Neuronal stem cell (in vitro differentiated cells): ENCODE measurements around the gene STK33.

Experiments used
- DNase-seq: peaks from one replicate; pipeline ENCODE4 v3.0.0-alpha.2; 2013; ENCODE audit warnings: low spot score
- H2AFZ ChIP-seq: one replicate; pipeline ENCODE4 v1.6.1; 2013; ENCODE audit warnings: mild to moderate bottlenecking, low read length, inconsistent platforms
- H2AK5ac ChIP-seq: 2 replicates; pipeline ENCODE4 v1.6.1; 2013; ENCODE audit warnings: low read depth, mild to moderate bottlenecking, inconsistent platforms, low read length, moderate library complexity, mixed read lengths
- H2BK120ac ChIP-seq: 2 replicates; pipeline ENCODE4 v1.6.1; 2013; ENCODE audit warnings: low read depth, mild to moderate bottlenecking, inconsistent platforms, low read length, moderate library complexity, mixed read lengths
- H2BK12ac ChIP-seq: one replicate; pipeline ENCODE4 v1.6.1; 2013; ENCODE audit warnings: low read length, inconsistent platforms
- H2BK15ac ChIP-seq: 2 replicates; pipeline ENCODE4 v1.6.1; 2013; ENCODE audit warnings: mild to moderate bottlenecking, low read length, inconsistent platforms, mixed read lengths
- H2BK5ac ChIP-seq: one replicate; pipeline ENCODE4 v1.6.1; 2013; ENCODE audit warnings: inconsistent platforms, mild to moderate bottlenecking, low read length, moderate library complexity
- H3K14ac ChIP-seq: one replicate; pipeline ENCODE4 v1.6.1; 2013; ENCODE audit warnings: low read length, inconsistent platforms
- H3K18ac ChIP-seq: 2 replicates; pipeline ENCODE4 v1.6.1; 2013; ENCODE audit warnings: low read length, inconsistent platforms
- H3K23ac ChIP-seq: 2 replicates; pipeline ENCODE4 v1.6.1; 2013; ENCODE audit warnings: low read depth, mild to moderate bottlenecking, mixed read lengths, low read length, inconsistent platforms; ENCODE audit not compliant: poor library complexity
- H3K27ac ChIP-seq: replicated peaks from 3 replicates; pipeline ENCODE4 v1.5.1; 2013; ENCODE audit warnings: low read length, inconsistent platforms
- H3K27me3 ChIP-seq, 3 experiments: 2 replicates each; pipeline ENCODE4 v1.6.1; 2013; ENCODE audit warnings: low read length in 3 of 3, mild to moderate bottlenecking in 2 of 3, inconsistent platforms in 1 of 3, low read depth in 1 of 3, mixed read lengths in 1 of 3, moderate library complexity in 1 of 3; ENCODE audit not compliant: control insufficient read depth in 3 of 3, insufficient read depth in 3 of 3
- H3K36me3 ChIP-seq, 2 donors: replicated peaks in 1 of 2; 2 replicates each; pipeline ENCODE4 v1.6.1; 2013; ENCODE audit warnings: low read length in 2 of 2; ENCODE audit not compliant: control insufficient read depth in 2 of 2, insufficient read depth in 2 of 2
- H3K4ac ChIP-seq: 2 replicates; pipeline ENCODE4 v1.6.1; 2013; ENCODE audit warnings: inconsistent platforms, mild to moderate bottlenecking, low read length, moderate library complexity
- H3K4me1 ChIP-seq, 2 donors: 1 replicate in 1 of 2; 2 replicates in 1 of 2; pipeline ENCODE4 v1.6.1; 2013; ENCODE audit warnings: low read length in 2 of 2, low read depth in 1 of 2; ENCODE audit not compliant: control insufficient read depth in 2 of 2, insufficient read depth in 1 of 2
- H3K4me2 ChIP-seq: one replicate; pipeline ENCODE4 v1.6.1; 2013; ENCODE audit warnings: mild to moderate bottlenecking, low read length, inconsistent platforms; ENCODE audit not compliant: insufficient read depth, poor library complexity, severe bottlenecking
- H3K4me3 ChIP-seq, 2 donors: 2 replicates each; pipeline ENCODE4 v1.5.1; 2013; ENCODE audit warnings: low read length in 2 of 2, mild to moderate bottlenecking in 2 of 2, inconsistent platforms in 1 of 2, moderate library complexity in 1 of 2
- H3K79me1 ChIP-seq: one replicate; pipeline ENCODE4 v1.6.1; 2013; ENCODE audit warnings: low read depth, mild to moderate bottlenecking, inconsistent platforms, low read length, moderate library complexity
- H3K9ac ChIP-seq: one replicate; pipeline ENCODE4 v1.6.1; 2013; ENCODE audit warnings: mild to moderate bottlenecking, low read depth, low read length, inconsistent platforms; ENCODE audit not compliant: poor library complexity
- H3K9me3 ChIP-seq, 2 donors: replicated peaks in 1 of 2; 2 replicates each; pipeline versions ENCODE3 to v1.6.1; 2013; ENCODE audit warnings: low read length in 2 of 2, mild to moderate bottlenecking in 2 of 2, inconsistent platforms in 1 of 2, low read depth in 1 of 2, mixed read lengths in 1 of 2, moderate library complexity in 1 of 2; ENCODE audit not compliant: control insufficient read depth in 2 of 2, insufficient read depth in 1 of 2
- H4K8ac ChIP-seq: one replicate; pipeline ENCODE4 v1.6.1; 2013; ENCODE audit warnings: low read depth, mild to moderate bottlenecking, inconsistent platforms, low read length, moderate library complexity
- H4K91ac ChIP-seq: one replicate; pipeline ENCODE4 v1.6.1; 2013; ENCODE audit warnings: low read length, low read depth, mild to moderate bottlenecking, inconsistent platforms; ENCODE audit not compliant: poor library complexity
- WGBS, 2 donors: extraction: QIAGEN DNeasy Blood & Tissue Kit; methylation state at CpG; one replicate each; pipeline ENCODE4 v1.1.7; 2013; ENCODE audit warnings: missing lambda C conversion rate in 2 of 2, mixed read lengths in 1 of 2; ENCODE audit not compliant: insufficient read length in 2 of 2, insufficient replicate concordance in 1 of 2; ENCODE audit errors: extremely low coverage in 2 of 2; 5-methylcytosine and 5-hydroxymethylcytosine counted together

STK33 gene

DNA sequence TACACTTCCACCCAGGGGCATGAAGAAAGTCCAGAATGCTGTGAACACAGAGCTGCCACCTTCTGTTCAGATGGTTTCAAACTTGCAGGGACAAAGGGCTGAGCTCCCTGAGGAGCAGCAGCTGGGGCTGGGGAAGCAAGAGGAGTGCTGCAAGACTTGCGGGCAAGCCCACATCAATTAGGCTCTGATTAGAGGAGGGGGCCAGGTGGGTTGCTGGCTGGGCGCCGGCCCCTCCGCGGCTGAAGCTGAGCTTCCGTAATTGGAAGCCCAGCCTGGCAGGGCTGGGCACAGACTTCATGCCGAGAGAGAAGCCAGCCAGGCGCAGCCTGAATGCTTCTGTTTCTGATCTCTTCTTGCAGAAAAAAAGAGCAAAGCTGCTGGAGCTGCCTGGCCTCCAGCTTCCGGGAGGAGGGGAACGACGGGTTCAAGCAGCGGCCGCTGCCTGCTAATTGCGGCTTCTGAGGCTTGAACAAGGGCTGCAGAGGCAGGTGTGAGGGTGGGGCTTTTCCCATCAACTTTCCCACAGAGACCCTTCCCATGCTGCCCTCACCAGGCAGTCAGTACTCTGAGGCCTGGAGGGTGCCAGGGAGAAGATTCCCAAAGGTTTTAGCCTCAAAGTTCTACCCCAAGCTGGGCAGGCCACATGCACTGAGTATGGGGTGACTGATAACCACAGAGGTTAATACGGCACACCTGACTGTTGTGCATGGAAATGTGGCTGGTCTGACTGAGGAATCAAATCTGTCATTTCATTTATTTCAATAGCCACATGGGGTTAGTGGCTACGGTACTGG lies 239.2 kb downstream of the STK33 start:
- Histone ChIP-seq H2BK15ac (peak overlapping the region; percentile 63), H3K9me3 (no peaks in the 10 kb centered on the region), H2AK5ac (peak overlapping the region; percentile 14), H3K27ac (peak overlapping the region; percentile 79), H4K8ac (no peak overlapping the region), H4K91ac (no peak overlapping the region), H3K4ac (no peak overlapping the region), H3K4me2 (peak overlapping the region; percentile 44), H3K4me3 (peak overlapping the region in 1 of 2 donors; percentile 36), H3K14ac (no peak overlapping the region), H3K27me3 (no peaks in the 10 kb centered on the region), H3K79me1 (no peaks in the 10 kb centered on the region), H2BK5ac (no peak overlapping the region), H3K9ac (no peak overlapping the region), H3K18ac (peak overlapping the region; percentile 83), H2BK12ac (no peak overlapping the region), H3K4me1 (peaks cover 10 to 40% of the 10 kb centered on the region in 2 donors), H2AFZ (peak overlapping the region; percentile 99), H3K23ac (no peak overlapping the region), H3K36me3 (no peaks in the 10 kb centered on the region), H2BK120ac (no peak overlapping the region)
- no CpG with 5 or more reads among the region's 16 CpGs for WGBS, 2 donors
- DNase-seq, result peak; percentile 45

DNA sequence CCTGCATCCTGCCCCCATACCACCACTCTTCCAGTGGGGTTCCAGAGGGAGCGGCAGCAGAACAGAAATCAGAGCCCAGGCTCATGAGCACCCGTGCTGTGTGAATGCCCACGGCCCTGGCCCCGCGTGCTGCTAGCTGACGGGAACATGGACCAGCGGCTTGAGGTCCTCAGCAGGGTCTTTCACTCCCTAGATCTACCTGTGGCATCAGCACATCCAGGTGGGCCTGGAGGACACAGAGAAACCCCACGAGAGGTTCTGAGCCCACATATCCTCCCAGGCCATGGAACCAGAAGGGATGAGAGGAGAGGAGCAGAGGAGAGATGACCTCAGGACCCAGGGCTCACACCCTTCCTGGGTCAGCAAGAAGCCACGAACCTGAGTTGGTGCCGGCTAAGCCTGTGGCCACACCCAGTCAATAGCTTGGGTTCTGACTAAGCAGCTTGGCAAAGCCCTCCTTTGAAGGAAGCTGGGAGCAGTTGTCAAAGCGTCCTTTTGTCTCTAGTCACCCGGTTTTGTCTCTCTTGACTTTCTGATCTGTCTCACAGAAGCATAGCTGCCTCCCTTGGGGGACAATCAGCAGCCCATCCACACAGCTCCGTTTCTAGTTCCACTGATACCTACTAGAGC lies 241.0 kb downstream of the STK33 start:
- H3K27me3 ChIP-seq, result no peaks in the 10 kb centered on the region
- no peak for DNase-seq

DNA sequence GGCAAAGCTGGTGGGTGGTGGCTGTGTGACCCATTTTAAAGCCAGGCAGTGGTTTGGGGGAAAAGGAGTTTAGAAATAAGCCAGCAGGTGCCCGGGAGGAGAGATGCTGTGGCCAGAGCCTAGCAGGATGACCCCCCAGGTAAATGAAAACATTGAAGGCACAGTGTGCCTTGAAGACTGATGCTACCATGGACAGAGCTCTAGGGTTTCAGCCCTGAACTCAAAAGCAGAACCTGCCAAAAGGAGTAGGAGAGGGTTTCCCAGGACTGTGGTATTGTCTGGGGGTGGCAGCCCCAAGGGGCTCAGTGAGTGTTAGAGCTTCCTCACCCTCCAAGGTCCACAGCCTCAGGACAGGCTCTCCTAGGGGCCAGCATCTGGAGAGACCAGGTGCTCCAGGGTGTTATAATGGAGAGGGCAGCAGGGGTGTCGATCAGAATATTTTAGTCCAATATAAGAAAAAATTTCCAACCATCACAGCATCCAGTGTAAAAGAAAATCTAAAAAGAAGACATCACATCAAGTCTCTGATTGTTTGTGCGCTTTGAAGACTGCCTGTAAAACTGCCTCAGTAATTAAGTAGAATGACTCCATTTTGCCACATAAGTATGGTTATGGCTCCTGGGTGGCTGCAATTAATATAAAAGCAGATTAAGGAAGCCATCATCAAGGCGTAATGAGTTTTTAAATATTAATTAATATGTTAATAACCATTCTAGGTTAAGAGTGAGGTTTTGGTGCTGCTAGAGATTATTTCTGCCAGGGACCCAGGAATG lies 241.7 kb downstream of the STK33 start:
- Histone ChIP-seq H2BK15ac (no peak overlapping the region), H3K79me1 (no peaks in the 10 kb centered on the region), H3K9ac (no peak overlapping the region), H3K18ac (no peak overlapping the region), H3K9me3 (no peaks in the 10 kb centered on the region), H2BK5ac (no peak overlapping the region), H3K27ac (no peak overlapping the region), H3K4me1 (peaks cover 10 to 34% of the 10 kb centered on the region in 2 donors), H3K4me2 (no peak overlapping the region), H3K14ac (no peak overlapping the region), H3K4me3 (no peak overlapping the region), H4K8ac (no peak overlapping the region), H2AFZ (no peak overlapping the region), H2BK120ac (no peak overlapping the region), H3K4ac (no peak overlapping the region), H4K91ac (no peak overlapping the region), H3K36me3 (no peaks in the 10 kb centered on the region), H2BK12ac (no peak overlapping the region), H3K27me3 (no peaks in the 10 kb centered on the region), H2AK5ac (no peak overlapping the region), H3K23ac (no peak overlapping the region)
- DNase-seq, result no peak
- no CpG with 5 or more reads among the region's 4 CpGs for WGBS, 2 donors

More for the DNA sequence above, 241.0 kb downstream of the STK33 start:
- Histone ChIP-seq H2BK15ac (no peak overlapping the region), H3K18ac (no peak overlapping the region), H3K4me3 (no peak overlapping the region), H3K23ac (no peak overlapping the region), H3K4ac (no peak overlapping the region), H3K4me2 (no peak overlapping the region), H3K9me3 (no peaks in the 10 kb centered on the region), H3K4me1 (peaks cover 10 to 40% of the 10 kb centered on the region in 2 donors), H4K91ac (no peak overlapping the region), H2BK12ac (no peak overlapping the region), H2AFZ (no peak overlapping the region), H3K9ac (no peak overlapping the region), H3K36me3 (no peaks in the 10 kb centered on the region), H4K8ac (no peak overlapping the region), H2BK120ac (no peak overlapping the region), H3K27ac (no peak overlapping the region), H3K79me1 (no peaks in the 10 kb centered on the region), H2AK5ac (no peak overlapping the region), H2BK5ac (no peak overlapping the region), H3K14ac (no peak overlapping the region)
- no CpG with 5 or more reads among the region's 13 CpGs for WGBS, 2 donors

DNA sequence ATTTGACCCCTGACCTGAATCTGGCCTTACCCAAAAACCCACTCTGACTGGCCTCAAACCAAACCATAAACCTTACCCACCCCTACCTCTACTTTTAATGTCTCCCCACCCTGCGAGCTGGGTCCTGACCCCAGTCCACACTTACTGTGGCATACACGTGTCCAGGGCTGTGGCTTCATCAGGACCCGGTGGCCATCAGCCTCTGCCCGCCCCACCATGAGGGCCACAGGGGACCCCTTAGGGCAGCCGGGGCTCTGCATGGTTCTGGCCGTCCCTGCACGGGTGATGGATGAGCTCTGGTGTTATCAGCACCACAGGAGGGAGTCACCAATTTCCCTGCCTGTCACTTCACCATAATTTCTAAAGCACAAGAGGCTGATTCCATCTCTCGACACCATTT lies 242.8 kb downstream of the STK33 start:
- Histone ChIP-seq H3K9ac (no peak overlapping the region), H3K9me3 (no peaks in the 10 kb centered on the region), H2BK15ac (no peak overlapping the region), H3K18ac (peak overlapping the region; percentile 7), H4K8ac (no peak overlapping the region), H2BK5ac (no peak overlapping the region), H3K4me1 (peaks cover 10 to 27% of the 10 kb centered on the region in 2 donors), H3K4me3 (no peak overlapping the region), H2BK120ac (no peak overlapping the region), H3K27ac (no peak overlapping the region), H4K91ac (no peak overlapping the region), H3K4ac (no peak overlapping the region), H3K79me1 (no peaks in the 10 kb centered on the region), H3K36me3 (no peaks in the 10 kb centered on the region), H3K4me2 (no peak overlapping the region), H2BK12ac (no peak overlapping the region), H3K23ac (no peak overlapping the region), H2AFZ (no peak overlapping the region), H3K14ac (no peak overlapping the region), H2AK5ac (no peak overlapping the region), H3K27me3 (no peaks in the 10 kb centered on the region)
- DNase-seq, result no peak
- WGBS, 2 donors, result no CpG with 5 or more reads among the region's 8 CpGs
